Lower leg skin (tissue), 4 donors: ENCODE data around the gene GPX4. TPM values are rescaled to one million over a fixed set of nuclear protein-coding genes. Genes with fewer than 3 reads are reported as not detected.

Source experiments
- DNase-seq, 2 donors: peaks; one replicate each; pipeline ENCODE4 v3.0.0-alpha.2; 2019; ENCODE audit warnings: low spot score in 2 of 2
- H3K4me3 ChIP-seq: fragments of 200-600 bp; sonication (generic); 2 replicates; pipeline ENCODE4 v1.5.1; 2017; ENCODE audit warnings: mild to moderate bottlenecking, low read depth; ENCODE audit not compliant: poor library complexity, severe bottlenecking
- CTCF ChIP-seq, 3 donors: fragments of 450-650 bp; IDR thresholded peaks; one replicate each; pipeline ENCODE4 v1.5.1; 2016; ENCODE audit warnings: antibody characterized with exemption in 3 of 3, mild to moderate bottlenecking in 3 of 3, moderate library complexity in 2 of 3
- POLR2A ChIP-seq, 2 donors: fragments of 450-650 bp; IDR thresholded peaks; one replicate each; pipeline ENCODE4 v1.6.1; 2016 to 2017; ENCODE audit warnings: antibody characterized with exemption in 2 of 2, mild to moderate bottlenecking in 1 of 2, moderate library complexity in 1 of 2
- WGBS, 2 donors: methylation state at CpG; one replicate each; pipeline ENCODE4 v1.1.5; 2018; 5-methylcytosine and 5-hydroxymethylcytosine counted together
- intact Hi-C: fragments of 100-400 bp; cut with DNase I; formaldehyde crosslinking; loops from one replicate; pipeline ENCODE4 v1.15.0; 2023; ENCODE audit warnings: low total_unique reads
- total RNA-seq, 4 donors: library from RNA; depleted of rRNA; stranded (reverse); fragments of >200 nt; gene quantifications; one replicate each; pipeline ENCODE4 v1.1.0, GENCODE V29; 2016

GPX4 gene
- total RNA-seq, 4 donors from 2014 or later = 375 to 507 (median 469) TPM

- peak; percentile 66 to 94 for DNase-seq
Measured at GRCh38 chr19:1076951-1077350, 26.8 kb upstream of the GPX4 start.

GRCh38 chr19:1079566-1080111 is 24.2 kb upstream of the GPX4 start:
- TF ChIP-seq POLR2A (IDR thresholded peaks at IDR 0.05) (no peak), CTCF (IDR thresholded peaks at IDR 0.05) (no peak)
- intact Hi-C loops = no loop called here
- 87 to 91% methylated on average over 45 of the region's 45 CpGs for WGBS, 2 donors

More at GRCh38 chr19:1076951-1077350, 26.8 kb upstream of the GPX4 start:
- TF ChIP-seq CTCF (IDR thresholded peaks at IDR 0.05) = no peak
- TF ChIP-seq POLR2A (IDR thresholded peaks at IDR 0.05) = no peak
- intact Hi-C loops = no loop called here
- 31 to 32% methylated on average over 16 of the region's 16 CpGs for WGBS, 2 donors
- H3K4me3 ChIP-seq = no peak overlapping the region

GRCh38 chr19:1080360-1081161 is 23.2 kb upstream of the GPX4 start:
- TF ChIP-seq POLR2A (IDR thresholded peaks at IDR 0.05) (no peak), CTCF (IDR thresholded peaks at IDR 0.05) (no peak)
- WGBS, 2 donors = 92 to 94% methylated on average over 39 to 50 of the region's 50 CpGs
- no peak overlapping the region for H3K4me3 ChIP-seq
- intact Hi-C loops = no loop called here
- DNase-seq = no peak

More at GRCh38 chr19:1079566-1080111, 24.2 kb upstream of the GPX4 start:
- no peak for DNase-seq
- H3K4me3 ChIP-seq = no peak overlapping the region

- H3K4me3 ChIP-seq = no peak overlapping the region
- 64 to 78% methylated on average over 39 to 53 of the region's 58 CpGs for WGBS, 2 donors
- no peak for TF ChIP-seq CTCF (IDR thresholded peaks at IDR 0.05)
- TF ChIP-seq POLR2A (IDR thresholded peaks at IDR 0.05) = no peak
- no peak for DNase-seq
- intact Hi-C loops = no loop called here
Measured at GRCh38 chr19:1081301-1082164, 22.3 kb upstream of the GPX4 start.

GRCh38 chr19:1082165-1082927 is 21.4 kb upstream of the GPX4 start:
- TF ChIP-seq CTCF (IDR thresholded peaks at IDR 0.05) (no peak), POLR2A (IDR thresholded peaks at IDR 0.05) (no peak)
- H3K4me3 ChIP-seq = no peak overlapping the region
- intact Hi-C loops = no loop called here
- DNase-seq = peak; percentile 88 to 94
- WGBS, 2 donors = 16 to 23% methylated on average over 30 to 36 of the region's 51 CpGs
